GM19193 (cell line): ENCODE data around the gene FARP2.

Experiments
- POLR2A ChIP-seq: IDR thresholded peaks from 4 replicates; pipeline ENCODE4 v1.6.1; 2011; ENCODE audit not compliant: insufficient read depth, insufficient read length; ENCODE audit errors: extremely low read depth

Gene FARP2

DNA sequence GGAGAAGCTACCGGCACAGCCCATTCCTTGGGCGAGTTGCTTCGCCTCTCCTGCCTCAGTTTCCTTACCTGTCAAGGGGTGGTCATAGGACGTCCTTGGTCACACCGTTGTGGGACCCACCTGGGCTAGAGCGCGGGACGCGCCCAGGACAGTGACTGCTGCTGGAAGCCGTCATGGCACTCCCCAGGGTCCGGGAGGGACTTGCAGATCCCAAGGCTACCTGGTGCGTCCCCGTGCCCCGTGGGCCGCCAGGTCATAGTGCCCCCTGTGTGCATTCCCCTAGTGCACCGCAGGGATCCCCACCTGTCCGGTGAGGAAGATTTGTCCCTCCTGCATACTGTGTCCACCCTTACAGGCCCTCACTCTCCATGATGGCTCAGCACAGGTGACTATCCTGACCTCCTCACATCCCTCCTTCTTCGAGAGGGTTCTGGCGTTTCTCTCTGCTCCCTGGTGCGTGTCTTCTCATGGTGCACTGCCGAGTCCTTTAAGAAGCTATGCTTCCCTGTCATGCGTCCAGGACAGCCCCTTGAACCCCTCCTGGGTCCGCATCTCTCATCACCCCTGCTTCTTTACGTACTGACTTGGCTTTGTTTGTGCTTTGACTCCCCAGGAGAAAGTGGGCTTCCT is 153.2 kb downstream of the FARP2 start:
- no peak for TF ChIP-seq POLR2A

- TF ChIP-seq POLR2A: no peak
Measured at GRCh38 chr2:241511091-241511741, 155.1 kb downstream of the FARP2 start.

DNA sequence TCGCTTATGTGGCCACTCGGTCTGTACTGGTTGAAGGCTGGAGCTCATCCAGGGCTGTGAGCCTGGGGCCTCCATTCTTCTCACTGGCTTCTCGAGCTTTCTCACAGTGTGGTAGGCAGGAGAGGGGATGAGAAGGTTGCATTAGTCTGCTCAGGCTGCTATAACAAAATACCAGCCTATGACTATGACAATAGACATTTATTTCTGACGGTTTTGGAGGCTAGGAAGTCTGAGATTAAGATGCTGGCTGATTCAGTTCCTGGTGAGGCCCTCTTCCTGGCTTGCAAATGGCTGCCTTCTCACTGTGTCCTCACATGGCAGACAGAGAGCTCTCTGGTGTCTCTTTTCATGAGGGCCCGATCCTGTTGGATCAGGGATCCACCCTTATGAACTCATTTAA is 158.5 kb downstream of the FARP2 start:
- TF ChIP-seq POLR2A: no peak

DNA sequence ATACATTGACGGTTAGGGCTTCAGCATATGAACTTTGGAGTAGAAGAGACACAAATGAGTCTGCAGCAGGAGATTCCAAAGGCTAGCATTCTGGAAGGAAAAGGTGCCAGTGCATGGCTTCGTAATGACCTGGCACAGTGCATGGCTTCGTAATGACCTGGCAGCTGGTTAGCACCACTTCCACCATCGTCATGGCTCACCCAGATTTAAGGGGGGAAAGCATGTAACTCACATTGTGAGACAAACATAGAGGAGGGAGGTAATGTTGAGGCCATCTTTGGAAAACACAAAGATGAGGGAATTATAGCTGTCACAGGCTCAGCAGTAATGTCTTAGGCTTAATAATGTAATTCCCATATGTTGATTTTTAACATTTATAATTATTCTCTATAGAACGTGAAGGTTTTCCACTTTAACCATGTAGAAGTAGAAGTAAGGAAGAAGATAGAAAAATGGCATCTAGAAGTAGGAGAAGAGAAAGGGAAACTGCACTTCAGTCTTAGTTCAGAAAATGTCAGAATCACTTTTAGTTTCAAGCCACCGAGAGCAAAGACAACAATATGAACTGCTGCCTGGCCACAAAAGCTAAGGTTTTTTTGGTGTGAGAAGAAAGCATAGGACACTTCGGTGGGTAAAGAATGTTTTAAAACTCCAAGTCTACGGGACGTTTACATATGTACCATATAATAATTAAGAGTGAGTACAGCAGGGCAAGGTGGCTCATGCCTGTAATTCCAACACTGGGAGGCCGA is 159.1 kb downstream of the FARP2 start:
- TF ChIP-seq POLR2A: no peak

- TF ChIP-seq POLR2A: no peak
Measured at GRCh38 chr2:241516520-241516965, 160.5 kb downstream of the FARP2 start.

DNA sequence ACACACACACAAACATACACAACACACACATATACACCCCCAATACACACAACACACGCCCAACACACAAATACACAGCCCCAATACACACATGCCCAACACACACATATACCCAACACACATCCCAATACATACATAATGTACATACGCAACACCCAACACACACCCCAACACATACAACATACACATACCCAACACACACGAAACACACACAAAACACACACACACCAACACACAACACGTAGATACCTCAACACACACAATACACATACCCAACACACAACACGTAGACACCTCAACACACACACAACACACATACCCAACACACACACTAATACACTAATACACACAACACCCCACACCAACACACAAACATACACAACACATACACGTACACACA is 161.2 kb downstream of the FARP2 start:
- TF ChIP-seq POLR2A: no peak

DNA sequence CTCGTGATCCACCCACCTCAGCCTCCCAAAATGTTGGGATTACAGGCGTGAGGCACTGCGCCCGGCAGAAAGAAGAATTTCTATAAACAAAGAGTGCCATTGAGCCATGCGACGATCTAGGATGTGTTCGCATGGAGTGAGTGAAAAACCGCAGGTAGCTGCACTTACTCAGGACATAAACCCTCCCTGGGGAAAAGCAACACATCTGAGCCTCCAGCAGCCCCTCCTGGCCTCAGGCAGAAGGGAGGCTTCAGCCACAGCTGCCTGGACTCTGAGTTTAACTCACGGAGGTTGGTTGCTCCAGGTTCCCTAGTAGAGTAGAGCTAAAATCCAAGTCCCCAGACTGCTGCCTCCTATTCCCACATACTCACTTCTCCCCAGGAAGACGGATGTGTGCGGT is 163.6 kb downstream of the FARP2 start:
- no peak for TF ChIP-seq POLR2A

GRCh38 chr2:241522477-241522876 is 166.4 kb downstream of the FARP2 start:
- TF ChIP-seq POLR2A: no peak

GRCh38 chr2:241530571-241530970 is 174.5 kb downstream of the FARP2 start:
- TF ChIP-seq POLR2A: no peak

DNA sequence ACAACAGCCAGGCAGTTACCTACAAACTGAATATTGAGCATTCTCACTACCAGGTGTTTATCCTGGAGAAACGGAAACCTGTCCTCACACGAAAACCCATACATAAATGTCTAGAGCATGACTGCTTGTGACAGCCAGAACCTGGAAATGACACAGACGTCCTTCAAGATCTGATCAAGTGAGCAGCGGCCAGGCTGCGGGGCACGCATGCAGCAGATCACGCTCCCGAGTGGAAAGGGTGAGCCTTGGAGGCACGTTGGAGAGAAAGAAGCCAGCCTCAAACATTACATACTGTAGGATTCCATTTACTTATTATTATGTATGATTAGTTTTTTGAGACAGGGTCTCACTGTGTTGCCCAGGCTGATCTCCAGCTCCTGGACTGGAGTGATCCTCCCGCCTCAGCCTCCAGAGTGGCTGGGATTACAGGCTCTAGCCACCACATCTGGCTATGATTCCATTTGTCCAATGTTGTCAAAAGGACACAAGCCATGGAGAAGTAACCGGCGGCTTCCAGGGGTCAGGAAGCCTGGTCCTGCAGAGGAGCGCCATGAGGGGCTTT is 175.2 kb downstream of the FARP2 start:
- no peak for TF ChIP-seq POLR2A

GRCh38 chr2:241532168-241532567 is 176.1 kb downstream of the FARP2 start:
- no peak for TF ChIP-seq POLR2A

DNA sequence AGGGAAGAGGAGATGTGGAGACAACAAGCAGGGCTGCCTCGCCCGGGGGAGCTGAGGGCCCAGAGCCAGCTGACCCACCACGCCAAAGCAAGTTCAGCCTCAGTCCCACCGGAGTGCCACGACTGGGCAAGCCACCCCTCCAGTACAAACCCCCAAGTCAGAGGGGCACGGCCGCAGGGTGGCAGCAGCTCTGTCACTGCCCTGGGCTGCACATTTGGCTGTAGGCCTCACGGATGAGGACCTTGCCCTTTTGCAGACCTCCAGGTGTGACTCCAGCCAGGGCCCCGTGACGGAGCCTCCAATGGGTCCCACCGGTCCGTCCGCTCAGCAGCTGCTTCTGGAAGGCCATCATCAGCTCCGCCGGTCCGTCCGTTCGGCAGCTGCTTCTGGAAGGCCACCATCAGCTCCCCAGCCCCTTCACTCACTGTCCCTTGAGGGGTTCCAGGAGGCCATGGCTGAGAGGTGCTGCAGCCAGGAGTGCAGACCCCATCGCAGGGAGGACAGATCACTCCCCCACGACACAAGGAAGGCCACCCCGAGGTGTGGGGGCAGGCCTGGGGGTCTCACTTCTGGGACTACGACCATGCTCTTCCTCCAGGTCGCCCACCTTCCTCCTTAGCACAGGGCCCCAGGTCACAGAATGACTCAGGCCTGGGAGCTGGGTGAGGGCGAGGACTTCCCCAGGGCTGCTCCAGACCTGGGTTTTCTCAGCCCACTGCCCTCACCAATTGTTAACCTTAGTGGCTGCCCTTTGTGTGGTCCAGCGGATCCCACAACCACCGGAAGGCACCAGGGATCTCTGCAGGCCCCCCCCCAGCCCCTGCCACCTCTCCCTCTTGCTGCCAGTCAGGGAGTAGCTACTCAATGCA is 176.9 kb downstream of the FARP2 start:
- no peak for TF ChIP-seq POLR2A

GRCh38 chr2:241534293-241534692 is 178.2 kb downstream of the FARP2 start:
- TF ChIP-seq POLR2A: no peak

- no peak for TF ChIP-seq POLR2A
Measured at GRCh38 chr2:241534701-241535375, 178.8 kb downstream of the FARP2 start.
